M059J (cell line): ENCODE measurements around the gene OXNAD1. TPM values are rescaled to one million over a fixed set of nuclear protein-coding genes. Genes with fewer than 3 reads are reported as not detected.

Experiments
- DNase-seq: peaks from one replicate; pipeline ENCODE4 v3.0.0-alpha.2; 2012; ENCODE audit warnings: low read depth
- total RNA-seq: library from RNA; depleted of rRNA; stranded (reverse); fragments of >200 nt; shearing (Covaris generic); gene quantifications from 2 replicates; pipeline ENCODE4 v1.2.3, GENCODE V29; 2014

The OXNAD1 gene
- total RNA-seq, 1 experiment from 2014 or later, result 7.9 TPM

DNA sequence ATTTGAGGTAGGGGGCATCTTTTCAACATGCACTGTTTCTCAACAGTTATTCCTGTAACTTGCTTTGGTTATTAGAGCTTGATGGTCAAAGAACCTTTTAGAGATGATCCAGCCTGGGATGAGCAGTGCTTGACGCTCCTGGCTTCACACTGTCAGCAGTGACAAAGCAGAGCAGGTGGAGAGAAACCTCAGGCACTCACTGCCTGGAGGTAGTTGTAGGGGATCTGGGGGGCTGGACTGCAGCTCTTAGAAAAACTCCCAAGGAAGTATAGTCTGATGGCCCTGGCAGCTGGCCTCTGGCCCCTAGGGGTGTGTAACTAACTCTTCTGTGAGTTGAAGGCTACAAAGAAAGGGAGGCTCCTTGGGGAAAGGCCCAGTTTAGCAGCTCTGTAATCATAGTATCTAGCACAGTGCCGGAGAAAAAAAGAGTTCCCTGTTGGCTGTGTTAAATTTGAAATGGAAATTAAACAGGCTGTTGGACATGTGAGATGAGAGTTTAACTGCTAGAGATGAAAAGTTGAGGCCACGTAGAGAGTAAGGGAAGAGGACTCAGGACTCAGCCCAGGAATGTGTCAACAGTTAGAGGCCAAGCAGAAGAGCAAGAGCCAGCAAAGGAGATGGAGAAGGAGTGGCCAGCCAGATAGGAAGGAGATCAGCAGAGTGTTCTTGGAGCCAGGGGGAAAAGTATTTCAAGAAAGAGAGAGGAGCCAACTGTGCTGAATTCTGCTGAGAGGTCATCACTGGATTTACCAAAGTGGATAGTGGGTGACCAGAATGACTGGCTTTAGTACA lies 14.2 kb downstream of the OXNAD1 start:
- DNase-seq, result no peak

DNA sequence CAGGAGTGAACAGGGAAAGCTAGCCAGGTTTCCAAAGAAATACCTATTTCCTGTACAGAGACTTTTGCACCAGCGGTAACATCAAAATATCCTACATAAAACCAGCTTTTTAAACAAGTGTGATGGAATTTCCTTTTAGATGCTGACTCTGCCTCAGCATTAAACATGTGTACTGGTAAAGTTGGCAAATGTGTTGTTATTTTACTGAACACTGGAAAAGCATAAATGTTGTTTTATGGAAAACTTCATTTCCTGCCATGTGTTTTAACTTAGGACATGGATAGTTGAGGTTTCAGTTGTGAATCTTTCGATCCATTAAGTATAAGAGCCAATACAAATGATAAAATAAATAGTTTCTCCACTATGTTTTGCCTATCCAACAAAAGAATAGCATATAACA lies 15.7 kb downstream of the OXNAD1 start:
- no peak for DNase-seq

DNA sequence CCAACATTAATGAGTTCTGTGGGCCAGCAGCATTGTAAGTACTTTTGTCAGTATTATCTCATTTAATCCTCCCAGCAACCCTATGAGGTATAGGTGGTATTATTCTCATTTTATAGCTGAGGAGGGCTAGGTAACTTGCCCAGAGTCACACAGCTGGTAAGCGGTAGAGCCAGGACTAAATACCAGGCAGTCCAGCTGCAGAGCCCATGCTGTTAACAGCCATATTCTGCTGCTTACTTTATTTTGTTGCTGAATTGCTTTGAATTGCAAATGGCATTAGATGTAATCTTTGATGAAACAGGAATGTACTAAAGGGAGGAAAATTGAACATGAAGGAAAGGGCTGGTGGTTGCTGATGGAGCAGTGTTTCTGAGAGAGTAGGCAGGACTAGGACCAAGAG lies 19.6 kb downstream of the OXNAD1 start:
- DNase-seq, result no peak

DNA sequence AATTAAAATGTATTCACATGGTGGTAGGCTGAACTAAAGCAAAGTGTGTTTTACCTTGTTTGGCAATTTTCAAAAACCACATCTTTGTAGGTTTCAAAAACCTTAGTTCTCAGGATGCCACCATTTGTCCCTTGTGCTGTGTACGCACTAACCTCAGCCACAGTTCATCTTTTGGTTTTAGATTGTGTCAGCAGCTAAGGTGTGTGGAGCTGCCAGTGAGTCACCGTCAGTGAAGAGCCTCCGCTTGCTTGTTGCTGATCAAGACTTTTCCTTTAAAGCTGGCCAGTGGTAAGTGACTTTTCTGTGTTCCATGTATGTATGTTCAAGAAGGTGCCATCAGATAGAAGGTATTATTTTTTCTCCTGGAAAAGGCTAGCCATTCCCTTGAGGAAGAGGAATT lies 21.1 kb downstream of the OXNAD1 start:
- DNase-seq, result no peak

DNA sequence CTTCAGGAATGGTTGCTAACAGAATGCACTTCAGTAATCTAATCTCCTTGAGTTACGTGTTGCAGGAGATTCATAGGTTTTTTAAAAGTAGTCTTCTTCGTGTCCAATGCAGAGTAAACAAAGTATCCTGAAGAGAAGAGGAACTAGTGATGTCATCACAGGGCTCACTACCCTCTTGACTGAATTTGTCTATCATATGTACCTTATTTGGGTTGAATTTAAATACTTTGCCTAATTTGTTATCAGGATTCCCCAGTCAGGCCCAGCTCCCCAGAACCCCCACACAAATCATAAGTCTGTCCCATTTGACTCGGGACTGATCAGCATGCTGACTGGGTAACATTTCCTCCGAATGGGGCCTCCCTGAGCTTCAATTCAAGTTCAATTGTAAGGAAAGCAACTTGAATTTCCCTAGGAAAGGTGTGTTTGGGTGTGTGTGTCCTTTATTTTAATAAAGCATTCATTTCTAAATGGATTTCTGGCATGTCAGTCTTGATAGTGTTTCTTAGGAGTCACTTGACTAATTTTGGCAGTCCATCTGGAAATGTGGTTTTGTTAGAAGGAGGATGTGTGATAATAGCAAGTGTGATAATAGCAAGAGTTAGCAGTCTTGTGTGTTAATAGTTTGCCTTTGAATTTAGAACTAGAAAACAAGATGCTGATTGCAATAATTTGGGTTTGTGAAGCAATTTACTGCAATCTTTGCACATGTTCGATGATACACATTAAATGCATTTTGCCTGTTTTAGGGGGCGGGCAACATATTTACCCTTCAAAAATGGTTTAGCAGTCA lies 21.9 kb downstream of the OXNAD1 start:
- no peak for DNase-seq

DNA sequence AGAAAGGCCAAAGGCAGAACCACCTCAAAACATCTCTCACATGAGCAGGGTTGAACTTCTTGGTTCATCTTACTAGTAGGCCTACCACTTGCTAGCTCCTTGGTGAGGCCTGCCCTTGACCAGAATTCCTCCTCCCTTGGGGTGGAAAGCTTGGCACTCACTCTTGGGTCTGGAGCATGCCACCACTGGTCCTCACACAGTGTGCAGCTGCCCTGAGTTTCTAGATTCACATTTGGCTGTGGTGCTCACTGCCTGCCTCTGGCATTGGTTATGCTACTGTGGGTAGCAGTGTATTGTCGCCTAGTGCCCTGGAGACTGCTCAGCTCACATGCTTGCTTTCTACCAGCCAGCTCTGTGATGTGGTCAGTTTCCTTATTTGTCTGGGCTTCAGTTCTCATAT lies 23.7 kb downstream of the OXNAD1 start:
- no peak for DNase-seq

DNA sequence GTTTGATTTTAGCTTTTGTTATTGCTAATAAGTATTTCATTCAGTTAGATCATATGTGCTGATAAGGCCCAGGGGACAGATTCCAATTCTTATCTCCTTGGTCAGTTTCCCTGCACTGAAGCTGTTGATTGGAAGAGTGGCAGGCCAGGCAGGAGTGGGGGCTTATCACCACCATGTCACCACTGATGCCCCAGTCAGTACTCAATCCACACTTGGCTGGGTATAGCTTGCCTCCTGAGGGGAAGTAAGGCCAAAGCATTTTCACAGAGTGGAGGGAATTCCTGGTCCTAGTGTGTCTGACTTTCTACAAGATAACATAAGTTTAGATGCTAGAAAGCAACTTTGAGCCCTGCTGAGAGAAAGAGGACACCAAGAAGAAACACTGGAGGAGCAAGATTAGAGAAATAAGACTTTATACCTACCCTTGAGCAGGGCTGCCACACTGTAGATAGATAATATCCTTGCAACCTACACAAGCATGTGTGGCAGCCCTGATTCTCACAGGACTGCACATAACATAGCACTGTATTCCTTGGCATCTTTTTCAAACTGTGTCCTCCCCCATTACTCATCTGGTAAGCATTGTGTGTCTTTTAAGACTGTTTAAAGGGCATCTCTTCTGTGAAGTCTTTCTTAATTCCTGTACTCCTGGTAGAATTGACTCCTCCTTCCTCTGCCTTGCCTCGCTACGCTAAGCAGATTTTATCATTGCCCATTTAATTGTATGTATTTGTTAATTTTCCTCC lies 24.3 kb downstream of the OXNAD1 start:
- no peak for DNase-seq

DNA sequence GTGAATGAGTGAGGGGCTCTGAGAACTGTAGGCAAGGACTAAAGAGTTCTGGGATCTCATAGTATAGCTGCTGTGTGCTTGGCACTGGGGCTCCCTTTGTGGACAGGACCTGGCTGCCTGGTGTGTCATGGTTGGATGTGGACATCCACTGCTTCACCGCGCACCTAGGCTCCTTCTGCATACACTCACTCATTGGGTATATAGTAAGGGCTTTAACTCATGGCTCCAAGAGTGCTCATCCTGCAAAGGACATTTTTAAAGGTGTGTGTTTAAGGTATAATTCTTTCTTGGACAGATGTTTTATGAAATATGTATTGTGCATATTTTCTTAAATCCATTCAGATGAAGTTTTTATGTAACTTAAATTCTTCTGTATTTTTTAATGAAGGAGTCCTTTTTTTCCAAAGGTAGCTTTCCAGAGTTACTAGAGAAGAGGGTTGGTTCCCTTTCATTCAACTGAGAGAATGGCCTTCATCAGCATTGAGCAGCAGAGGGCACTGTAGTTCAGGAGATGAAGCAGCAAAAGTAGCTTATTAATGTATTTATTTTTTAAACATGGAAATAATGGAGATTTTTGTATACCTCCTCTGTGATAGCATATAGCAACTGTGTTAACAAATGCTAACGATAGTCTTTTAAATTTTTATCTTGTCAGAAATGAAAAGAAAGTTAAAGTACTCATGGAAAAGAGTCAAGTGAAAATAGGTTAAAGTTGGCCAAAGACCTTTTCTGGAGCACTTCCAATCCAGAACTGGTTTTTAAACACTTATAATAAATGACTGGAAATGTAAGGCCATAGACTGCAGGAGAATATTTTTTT lies 25.2 kb downstream of the OXNAD1 start:
- peak; percentile 46 for DNase-seq

DNA sequence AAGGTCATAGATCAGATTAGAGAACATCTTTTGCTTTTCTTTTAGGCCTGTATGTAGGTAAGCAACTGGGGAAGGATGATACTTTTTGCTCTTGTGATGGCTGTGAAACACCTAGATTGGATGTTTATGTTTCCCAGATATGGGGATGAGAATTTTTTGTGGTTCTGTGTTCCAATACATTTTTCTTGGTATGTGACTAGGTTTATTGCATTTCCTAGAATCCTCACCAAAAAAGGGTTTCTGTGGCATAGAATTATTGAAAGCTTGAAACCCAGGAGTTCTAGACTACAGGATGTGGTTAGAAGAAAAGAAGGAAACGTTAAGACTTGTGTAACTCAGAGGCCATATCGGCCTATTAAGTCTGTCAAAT lies 25.8 kb downstream of the OXNAD1 start:
- DNase-seq, result peak; percentile 20

DNA sequence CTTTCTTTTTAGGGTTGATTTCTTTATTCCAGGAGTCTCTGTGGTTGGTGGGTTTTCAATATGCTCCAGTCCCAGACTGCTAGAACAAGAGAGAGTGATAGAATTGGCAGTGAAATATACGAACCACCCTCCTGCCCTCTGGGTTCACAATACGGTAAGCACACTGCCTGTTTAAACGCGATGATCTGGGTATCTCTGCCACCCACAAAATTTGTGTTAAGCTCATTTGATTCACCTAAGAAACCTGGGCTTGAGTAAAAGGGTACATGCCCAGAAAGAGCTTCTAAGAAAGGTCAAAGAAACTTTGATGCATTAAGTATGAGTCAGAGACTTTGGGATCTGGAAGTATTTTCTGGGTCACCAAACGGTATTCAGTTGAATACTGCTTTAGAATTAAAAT lies 29.8 kb downstream of the OXNAD1 start:
- peak; percentile 12 for DNase-seq

DNA sequence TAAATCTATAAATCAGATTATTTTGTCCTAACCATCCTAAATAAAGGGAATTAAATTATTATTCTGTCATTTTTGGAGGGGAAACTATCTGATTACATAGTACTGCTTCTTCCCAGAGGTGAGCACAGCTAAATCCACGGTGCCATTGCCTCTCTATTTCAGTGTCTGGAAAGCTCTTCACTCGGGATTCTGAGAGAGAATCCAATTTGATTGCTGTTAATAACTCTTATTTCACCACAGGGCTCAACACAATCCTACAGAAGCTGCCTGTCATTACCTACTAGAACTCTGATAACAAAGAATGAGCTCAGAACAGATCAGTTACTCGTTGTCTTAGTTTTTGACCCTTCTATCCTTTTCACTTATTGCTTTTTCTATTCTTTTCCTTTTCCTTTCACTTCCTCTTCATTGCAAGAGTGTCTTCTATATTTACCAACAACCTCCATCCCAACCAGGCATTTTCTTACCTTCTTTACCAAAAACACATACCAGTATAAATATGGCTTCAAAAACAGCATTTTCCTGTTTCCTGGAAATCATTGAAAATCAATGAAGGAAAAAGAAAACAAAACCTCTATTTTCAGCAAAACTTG lies 30.4 kb downstream of the OXNAD1 start:
- no peak for DNase-seq

DNA sequence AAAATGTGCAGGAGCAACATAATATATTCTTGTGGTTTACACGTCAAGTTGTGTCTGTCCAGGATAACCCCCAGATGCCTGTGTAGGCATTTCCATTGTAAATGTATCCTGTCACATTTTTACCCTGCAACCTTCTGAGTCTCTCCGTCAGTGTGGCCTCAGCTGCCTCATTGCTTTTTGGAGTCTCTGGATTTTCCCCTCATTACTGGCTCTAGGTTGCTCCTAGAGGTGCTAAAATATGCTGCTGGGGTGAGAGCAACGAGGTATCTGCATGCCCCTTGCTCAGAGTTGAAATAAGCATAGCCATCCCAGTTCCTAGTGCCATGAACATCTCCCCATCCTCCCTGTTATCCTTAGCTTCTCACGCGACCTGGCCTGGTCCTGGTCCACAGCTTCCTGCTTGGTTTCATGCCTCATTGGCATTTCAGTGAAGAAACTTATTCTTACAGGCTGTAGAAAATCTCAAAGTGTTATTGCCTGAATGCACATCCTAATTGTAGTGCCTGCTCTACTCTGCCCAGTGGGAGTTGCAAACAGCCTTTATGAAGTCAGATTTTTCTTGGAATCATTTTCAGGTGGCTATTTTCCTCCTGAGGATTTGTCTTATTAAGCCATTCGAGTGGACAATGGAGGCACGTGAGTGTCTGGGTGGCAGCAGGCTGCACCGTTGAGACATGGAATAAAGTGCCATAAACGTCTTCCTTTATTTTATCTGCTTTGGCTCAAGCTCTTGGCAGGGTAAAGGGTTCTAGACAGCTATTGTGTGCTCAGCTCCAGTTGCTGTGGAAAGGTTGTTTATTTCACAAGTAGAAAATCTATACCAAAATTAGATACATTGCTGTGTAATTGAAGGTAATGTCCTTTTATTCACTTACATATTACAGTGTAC lies 33.2 kb downstream of the OXNAD1 start:
- no peak for DNase-seq

DNA sequence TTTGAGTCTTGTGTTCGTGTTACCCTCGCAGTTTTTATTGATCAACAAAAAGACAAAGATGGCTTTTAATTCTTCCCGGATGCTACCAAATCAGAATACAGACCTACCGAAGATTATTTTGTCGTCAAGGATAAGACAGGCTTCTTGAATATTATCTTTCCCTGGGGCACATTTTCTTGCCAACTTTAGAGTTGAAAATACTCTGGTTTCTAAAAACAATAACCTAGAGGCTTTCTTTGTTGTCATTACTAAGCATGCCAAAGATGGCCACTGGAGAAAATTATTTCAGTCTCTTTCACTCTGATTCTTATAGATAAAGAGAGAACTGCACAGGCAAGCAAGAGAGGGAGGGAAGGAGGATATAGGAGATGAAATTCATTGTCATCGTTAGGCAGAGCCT lies 33.9 kb downstream of the OXNAD1 start:
- DNase-seq, result no peak

DNA sequence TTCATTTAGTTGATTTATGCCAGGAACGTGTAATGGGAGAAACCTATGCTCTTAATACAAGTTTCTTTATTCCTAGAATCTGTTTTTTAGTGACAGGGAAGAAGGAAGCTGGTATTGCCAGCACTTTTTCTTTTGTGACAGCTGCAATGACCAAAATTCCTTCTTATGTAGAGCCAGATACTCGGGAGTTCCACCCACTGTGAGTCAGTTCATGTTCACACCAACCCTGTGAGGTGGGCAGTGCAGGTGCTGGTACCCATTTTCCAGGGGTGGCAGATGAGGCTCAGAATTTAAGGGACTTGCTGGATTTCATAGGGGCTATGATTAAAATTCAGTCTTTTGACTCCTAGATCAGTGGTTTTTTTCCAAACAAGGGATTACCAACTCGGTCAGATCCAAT lies 34.7 kb downstream of the OXNAD1 start:
- DNase-seq, result no peak

DNA sequence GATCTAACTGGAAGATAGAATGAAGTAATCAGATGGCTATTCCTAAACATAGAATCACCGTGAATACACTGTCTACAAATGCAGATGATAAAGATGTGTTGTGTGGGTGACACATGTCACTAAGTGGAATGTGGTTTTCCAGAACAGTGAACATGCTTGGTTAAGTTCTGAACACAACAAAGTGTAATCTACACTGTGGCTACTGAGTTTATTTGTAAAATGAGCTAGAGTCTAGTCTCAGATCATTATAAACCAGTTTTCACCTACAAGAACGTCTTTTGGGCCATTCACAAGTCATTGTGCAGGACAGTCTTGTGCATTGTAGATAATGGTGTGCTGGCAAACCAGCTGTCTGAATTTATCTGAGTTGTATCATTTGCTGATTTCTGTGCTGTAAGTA lies 35.3 kb downstream of the OXNAD1 start:
- peak; percentile 25 for DNase-seq

DNA sequence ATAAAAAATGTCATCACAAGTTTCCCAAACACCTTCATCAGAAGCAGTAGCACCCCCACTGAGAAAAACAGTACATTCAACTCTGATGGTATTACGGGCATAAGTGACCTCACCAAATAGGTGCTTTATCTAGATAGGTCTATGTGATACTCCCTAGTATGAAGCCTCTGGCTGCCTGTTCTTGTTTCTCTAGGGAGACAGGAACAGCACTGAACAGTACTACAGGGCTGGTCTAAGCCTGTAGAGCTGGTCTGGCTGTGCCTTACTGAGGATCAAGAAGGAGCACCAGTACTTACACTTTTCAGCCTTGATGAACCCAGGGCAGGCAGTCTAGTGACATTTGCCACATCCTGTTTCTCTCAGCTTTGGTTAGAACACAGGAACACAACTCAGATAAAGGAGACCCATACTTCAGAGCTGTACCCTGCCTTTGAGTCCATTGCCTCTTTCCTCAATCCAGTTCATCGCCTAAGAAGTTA lies 35.9 kb downstream of the OXNAD1 start:
- DNase-seq, result no peak

DNA sequence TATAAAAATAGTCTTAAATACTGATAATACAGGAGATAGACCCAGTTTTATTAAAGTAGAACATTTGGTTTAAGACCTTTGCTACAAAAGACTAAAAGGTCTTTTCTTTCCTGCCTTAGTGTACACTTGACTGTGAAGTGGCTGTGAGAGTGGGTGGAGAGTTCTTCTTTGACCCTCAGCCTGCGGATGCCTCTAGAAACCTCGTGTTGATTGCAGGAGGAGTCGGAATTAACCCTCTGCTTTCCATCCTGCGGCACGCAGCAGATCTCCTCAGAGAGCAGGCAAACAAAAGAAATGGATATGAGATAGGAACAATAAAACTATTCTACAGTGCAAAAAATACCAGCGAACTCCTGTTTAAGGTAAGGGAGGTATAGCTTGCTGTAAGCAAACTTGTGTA lies 36.5 kb downstream of the OXNAD1 start:
- DNase-seq, result no peak

DNA sequence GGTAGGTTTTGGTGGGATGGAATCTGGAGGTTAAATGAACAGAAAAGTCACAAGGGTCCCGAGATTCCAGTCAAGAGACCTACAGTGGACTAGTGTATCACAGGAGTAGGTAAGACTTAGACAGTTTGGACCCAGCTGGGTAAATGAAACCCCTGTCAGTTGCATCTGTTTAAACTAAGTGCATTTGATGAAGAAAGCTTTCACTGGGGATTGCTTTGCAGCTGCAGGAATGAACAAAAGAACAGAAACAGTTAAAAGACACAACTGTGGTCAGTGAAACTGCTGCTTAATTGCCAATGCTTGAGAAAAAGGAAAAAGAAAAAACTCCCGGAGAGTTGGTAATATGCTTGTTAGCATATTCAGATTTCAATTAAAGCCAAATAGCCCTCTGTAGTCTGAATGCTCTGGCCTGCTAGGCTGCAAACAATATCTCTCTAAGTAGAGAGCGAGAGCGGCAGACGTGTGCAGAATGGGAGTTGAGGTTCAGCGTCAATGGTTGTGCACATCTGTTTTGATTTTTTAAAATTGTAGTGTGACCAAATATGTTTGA lies 37.1 kb downstream of the OXNAD1 start:
- no peak for DNase-seq

DNA sequence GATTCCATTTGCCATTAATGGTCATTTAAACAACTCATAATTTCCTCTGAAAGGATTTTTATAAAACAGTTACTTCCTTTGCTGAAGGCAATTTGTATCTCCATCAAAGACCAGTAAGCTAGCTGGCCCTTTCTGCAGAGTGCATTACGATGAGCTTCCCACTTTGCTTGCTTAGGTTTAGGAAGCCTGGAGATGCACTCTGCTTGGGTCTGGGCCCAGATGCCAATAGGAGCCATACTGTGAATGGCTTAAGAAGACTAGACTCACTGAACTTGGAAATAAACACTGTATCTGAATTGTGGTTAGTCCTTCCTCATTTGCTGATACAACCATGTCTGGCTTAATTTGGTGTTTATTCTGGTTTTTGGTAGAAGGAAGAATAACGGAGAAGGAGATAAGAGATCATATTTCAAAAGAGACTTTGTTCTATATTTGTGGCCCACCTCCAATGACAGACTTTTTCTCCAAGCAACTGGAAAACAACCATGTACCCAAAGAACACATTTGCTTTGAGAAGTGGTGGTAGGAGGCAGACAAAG lies 38.1 kb downstream of the OXNAD1 start:
- no peak for DNase-seq
